ENCODE results near the gene ECSCR.
A peak's percentile ranks its signal among the peaks of the same experiment; 100 is the strongest.

ECSCR gene

GRCh38 chr5:139473565-139473964 lies 11.0 kb upstream of the ECSCR start:
- DNase-seq (ENCODE audit: low spot score) = no peak

GRCh38 chr5:139473105-139473504 lies 10.6 kb upstream of the ECSCR start:
- no peak for DNase-seq (ENCODE audit: low spot score)

- no peak for DNase-seq (ENCODE audit: low spot score)
These were observed 10.0 kb upstream of the ECSCR start for GRCh38 chr5:139472386-139473030.

- DNase-seq (ENCODE audit: low spot score) = no peak
These were observed 8.3 kb upstream of the ECSCR start, which contains the start of gene SMIM33 for GRCh38 chr5:139470821-139471300. Gene SMIM33, plus strand, starts transcription at chr5:139471004. Its CDS starts 118 bp downstream, at chr5:139471122.

- no peak for DNase-seq (ENCODE audit: low spot score)
These were observed 5.9 kb upstream of the ECSCR start for GRCh38 chr5:139468421-139468931.

GRCh38 chr5:139461698-139462097 lies 845 bp downstream of the ECSCR start:
- peak; percentile 56 for DNase-seq (ENCODE audit: low spot score)

- DNase-seq (ENCODE audit: low spot score) = no peak
These were observed 1.4 kb downstream of the ECSCR start for GRCh38 chr5:139461176-139461575.

- DNase-seq (ENCODE audit: low spot score) = no peak
These were observed 2.1 kb downstream of the ECSCR start for GRCh38 chr5:139460455-139460854.

GRCh38 chr5:139459451-139459934 lies 3.0 kb downstream of the ECSCR start:
- no peak for DNase-seq (ENCODE audit: low spot score)

- peak; percentile 82 for DNase-seq (ENCODE audit: low spot score)
These were observed 3.7 kb downstream of the ECSCR start for GRCh38 chr5:139458580-139459407.

GRCh38 chr5:139457653-139458306 lies 4.8 kb downstream of the ECSCR start:
- no peak for DNase-seq (ENCODE audit: low spot score)

- no peak for DNase-seq (ENCODE audit: low spot score)
These were observed 5.3 kb downstream of the ECSCR start for GRCh38 chr5:139457241-139457640.

- DNase-seq (ENCODE audit: low spot score) = no peak
These were observed 5.8 kb downstream of the ECSCR start for GRCh38 chr5:139456776-139457175.

- DNase-seq (ENCODE audit: low spot score) = no peak
These were observed 7.8 kb downstream of the ECSCR start for GRCh38 chr5:139454568-139455290.

- no peak for DNase-seq (ENCODE audit: low spot score)
These were observed 8.6 kb downstream of the ECSCR start for GRCh38 chr5:139453683-139454567.

- DNase-seq (ENCODE audit: low spot score) = no peak
These were observed 10.5 kb downstream of the ECSCR start for GRCh38 chr5:139451878-139452660.

- DNase-seq (ENCODE audit: low spot score) = no peak
These were observed 11.4 kb downstream of the ECSCR start for GRCh38 chr5:139451176-139451575.

- DNase-seq (ENCODE audit: low spot score) = no peak
These were observed 15.4 kb downstream of the ECSCR start for GRCh38 chr5:139446956-139447779.

Data from GM03348 (cell line).